ENCODE data around the gene LRIG3.
"Not testable (repeated sequence)": the region's sequence is repeated elsewhere in the genome, so short reads cannot be mapped to it uniquely, and the experiment has no call there.

The LRIG3 gene

DNA sequence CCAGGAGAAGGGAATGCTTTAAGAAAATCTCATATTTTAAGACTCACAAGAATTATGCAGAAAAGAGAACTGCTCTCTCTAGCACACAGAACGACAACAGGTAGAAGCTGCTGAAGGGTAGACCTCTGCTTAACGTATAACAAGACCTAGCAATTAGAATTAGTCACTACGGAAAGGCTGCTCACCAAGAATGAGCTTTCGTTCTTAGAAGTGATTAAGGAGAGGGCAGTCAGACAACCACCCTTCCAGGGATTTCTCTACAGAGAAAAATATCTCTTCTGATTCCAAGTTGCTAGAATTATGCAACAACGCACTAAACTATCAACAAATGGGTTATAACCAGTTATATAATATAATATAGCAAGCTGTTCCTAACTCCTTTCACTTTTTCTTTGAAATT, 18.6 kb downstream of the LRIG3 start:
- no peak for DNase-seq

DNA sequence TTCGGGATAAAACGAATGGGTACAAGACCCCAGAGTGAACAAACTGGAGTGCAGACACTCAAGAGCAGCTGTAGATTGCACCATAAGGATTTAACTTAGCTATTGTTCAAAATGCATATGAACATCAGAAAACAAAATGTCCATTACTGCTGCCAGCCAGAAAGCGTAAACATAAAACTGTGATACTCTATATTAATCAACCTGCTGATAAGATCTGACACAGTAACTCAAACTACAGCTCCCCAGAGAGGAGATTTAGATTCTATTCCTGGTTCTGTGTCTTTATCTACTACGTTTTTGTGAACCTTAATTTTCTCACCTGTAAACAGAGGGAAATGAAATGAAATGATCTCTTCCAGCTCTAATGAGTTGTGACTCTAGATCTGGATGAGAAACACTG, 22.3 kb downstream of the LRIG3 start:
- no peak for DNase-seq

DNA sequence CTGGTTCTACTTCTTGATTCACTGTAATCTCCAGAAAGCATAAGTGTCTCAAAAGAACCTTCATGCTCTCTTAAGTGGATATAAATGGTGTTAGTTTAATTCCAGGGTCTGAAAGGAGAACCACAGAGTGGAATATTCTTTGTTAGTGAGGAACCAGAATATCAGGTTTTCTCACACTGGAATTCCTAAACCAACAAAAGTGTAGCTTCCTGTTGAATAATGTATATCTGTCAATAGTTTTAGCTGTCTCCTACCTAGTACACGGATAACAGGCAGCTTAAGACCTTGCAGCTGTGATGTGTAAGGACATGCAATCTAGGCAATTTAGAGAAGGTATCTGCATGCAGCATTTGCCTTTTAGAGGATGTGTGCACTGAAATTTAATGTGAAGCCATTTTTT, 24.0 kb downstream of the LRIG3 start:
- peak; percentile 48 for DNase-seq

DNA sequence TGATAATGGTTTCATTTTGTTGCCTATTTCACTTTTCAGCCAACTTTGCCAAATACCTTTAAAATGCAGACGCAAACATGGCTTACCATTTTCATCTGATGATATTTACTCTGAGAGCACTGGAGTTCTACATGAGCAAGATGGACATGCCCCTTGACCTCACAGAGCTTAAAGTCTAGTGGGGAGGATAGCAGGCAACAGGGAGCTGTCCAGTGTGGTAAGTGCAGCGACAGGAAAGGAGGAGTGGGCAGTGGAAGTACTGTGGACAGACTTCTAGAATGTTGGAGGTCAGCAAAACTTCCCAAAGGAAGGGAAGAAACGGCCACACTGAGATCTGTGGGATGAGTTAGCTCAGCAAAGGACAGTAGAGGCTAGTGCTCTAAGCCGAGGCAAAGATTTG, 25.3 kb downstream of the LRIG3 start:
- DNase-seq = no peak

- DNase-seq = no peak
These were observed 26.3 kb downstream of the LRIG3 start for GRCh38 chr12:58894040-58894439.

GRCh38 chr12:58893495-58893894, 26.8 kb downstream of the LRIG3 start:
- no peak for DNase-seq

GRCh38 chr12:58889557-58889956, 30.7 kb downstream of the LRIG3 start:
- DNase-seq = no peak

- peak; percentile 16 for DNase-seq
These were observed 32.0 kb downstream of the LRIG3 start for GRCh38 chr12:58888131-58888783.

DNA sequence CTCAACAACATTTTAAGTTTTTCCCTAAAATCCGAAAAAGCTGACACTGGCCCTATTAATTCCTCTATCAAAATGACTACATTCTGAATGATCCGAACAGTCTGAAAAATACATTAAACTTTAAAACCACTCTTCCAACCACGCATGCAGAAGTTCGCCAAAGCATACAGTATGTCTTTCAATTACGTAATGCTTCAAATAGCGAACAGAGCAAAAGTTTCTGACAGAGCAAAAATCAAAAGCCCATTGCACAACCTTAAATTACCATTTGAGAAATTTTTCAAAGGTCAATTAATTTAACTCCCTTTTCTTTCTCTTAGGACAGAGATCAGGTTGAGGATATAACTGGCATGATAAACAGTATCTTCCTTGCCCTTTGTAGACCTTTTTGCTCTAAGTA, 33.2 kb downstream of the LRIG3 start:
- DNase-seq = no peak

- no peak for DNase-seq
These were observed 33.8 kb downstream of the LRIG3 start for GRCh38 chr12:58886474-58886873.

DNA sequence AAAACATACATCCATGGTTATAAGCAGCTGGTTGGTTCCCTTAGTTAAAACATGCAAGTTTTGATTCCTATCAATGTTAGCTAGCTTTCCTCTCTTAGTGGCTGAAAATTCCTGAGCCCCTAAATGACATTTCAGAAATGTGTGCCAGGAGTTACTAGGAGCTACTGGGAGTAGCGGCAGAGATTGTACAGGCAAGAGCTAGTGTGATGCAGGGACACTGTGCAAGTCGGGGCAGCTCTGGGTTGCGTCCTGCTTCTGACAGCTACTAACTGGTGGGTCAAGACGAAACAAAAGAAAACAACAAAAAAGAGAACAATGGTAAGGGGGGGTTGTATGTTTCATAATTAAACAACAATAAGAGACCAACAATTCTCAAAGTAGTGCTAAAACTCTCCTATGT, 35.4 kb downstream of the LRIG3 start:
- no peak for DNase-seq

GRCh38 chr12:58883576-58884334, 36.5 kb downstream of the LRIG3 start:
- DNase-seq = no peak

DNA sequence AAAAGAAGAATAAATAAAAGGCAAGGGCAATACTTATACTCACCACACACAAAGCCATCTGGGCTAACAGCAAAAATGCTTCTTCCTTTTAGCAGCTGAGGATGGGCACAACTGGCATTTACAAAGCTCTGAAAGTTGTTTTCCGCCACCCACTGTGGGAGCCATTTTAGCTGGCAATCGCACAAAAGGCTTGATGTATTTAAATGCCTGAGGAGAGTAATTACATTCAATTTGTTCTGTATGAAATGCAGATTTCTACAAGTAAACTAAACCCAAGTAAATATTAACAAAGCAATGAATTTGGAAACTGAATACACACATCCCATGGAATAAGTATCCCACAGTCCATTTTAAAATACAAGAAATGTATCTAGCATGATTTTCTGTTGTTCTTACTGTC, 37.5 kb downstream of the LRIG3 start:
- peak; percentile 97 for DNase-seq

DNA sequence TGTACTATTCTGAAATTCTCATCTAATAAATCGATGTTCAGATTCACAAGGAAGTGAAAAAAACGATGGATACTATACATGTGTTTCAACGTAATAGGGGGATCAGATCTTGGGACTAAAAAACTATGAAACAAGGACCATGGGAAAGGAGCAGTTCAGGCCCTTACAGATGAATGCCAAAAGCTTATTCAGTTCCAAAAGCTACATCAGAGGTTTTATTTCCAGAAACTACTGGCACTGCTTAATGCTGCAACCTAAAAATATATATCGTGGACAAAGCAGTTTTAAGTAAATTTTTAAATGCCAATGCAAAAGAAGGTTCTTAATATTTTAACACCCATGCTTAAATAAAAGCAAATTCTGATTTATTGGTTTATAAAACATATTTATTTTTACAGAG, 38.5 kb downstream of the LRIG3 start:
- no peak for DNase-seq

GRCh38 chr12:58880639-58881038, 39.7 kb downstream of the LRIG3 start:
- no peak for DNase-seq

DNA sequence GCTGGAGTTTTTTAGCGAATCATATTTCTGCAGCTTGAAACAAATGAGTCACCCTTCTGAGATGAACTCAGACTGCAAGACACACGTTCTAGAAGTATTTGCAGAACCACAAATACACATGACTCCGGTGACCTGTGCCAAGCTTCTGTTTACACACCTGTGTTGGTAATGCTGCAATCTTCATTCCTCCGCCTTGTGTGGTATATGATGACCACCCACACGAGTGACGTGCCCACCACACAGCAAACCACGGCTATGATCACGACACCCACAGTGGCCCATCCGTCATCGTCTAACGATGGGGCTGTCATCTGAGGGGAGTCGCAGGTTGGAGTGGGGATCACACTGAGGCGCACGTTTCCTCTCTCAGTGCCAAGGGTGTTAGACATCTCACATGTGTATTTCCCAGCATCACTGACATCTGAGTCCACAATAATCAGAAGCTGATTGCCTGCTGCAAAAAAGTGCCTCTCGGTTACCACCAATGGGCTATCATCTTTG, 43.0 kb downstream of the LRIG3 start:
- DNase-seq = peak; percentile 38

DNA sequence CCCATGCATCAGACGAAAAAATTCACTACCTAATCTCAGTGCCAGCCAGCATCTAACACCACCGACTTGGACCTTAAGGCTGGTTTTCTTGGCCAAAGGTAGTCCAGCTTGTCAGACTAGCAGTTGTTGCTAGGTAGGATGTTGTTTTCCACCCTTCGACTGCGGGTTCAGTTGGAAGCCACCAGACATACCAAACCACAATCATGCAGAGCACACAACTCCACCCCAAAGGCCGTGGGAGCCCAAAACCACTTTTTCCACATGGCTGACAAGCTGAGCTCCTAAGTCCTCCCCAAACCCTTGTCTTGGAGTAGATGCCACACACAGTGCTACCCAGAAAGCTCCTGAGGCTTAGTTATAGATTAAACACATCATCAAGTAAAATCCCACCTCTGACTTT, 46.8 kb downstream of the LRIG3 start:
- no peak for DNase-seq

DNA sequence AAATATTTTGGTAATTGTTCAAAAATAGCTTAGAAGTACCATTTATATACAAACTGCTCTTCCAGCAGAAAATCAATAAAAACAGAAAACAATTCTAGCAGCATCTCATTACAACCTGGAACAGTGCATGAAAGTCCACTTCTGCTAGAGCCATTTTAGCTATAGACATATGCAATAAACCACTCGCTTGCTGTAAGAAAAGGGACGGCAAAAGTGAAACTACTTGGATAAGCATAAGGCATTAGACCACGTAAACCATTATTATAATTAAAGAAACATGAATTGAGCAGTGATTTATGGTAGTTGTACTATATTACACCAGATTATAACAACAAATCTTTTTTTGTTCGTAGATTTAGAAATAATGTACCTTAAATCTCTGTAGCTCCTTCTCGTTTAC, 48.7 kb downstream of the LRIG3 start:
- DNase-seq = no peak

DNA sequence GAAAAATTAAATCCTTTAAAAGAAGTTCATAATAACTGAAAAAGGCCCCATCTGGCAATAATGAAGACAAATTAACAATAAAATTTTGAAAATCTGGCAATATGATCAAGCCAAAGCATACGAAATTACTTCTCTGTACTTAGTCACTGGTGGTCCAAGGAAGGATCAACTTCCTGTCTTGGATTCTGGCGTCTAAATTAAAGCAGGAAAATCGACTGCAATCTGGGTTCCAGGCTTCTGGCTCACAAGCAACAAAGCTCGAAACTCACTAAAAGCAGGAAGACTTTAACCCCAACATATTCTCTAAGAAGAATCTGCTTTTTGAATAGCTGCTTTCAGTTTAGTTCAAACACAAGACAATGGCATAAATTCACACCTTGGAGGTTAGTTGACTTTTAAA, 49.7 kb downstream of the LRIG3 start:
- no peak for DNase-seq

GRCh38 chr12:58860788-58861240, 59.5 kb downstream of the LRIG3 start:
- DNase-seq = no peak

GRCh38 chr12:58860056-58860787, 60.1 kb downstream of the LRIG3 start:
- no peak for DNase-seq

- DNase-seq = no peak
These were observed 62.3 kb downstream of the LRIG3 start for GRCh38 chr12:58858030-58858429.

- peak; percentile 27 for DNase-seq
These were observed 63.1 kb downstream of the LRIG3 start for GRCh38 chr12:58857206-58857605.

DNA sequence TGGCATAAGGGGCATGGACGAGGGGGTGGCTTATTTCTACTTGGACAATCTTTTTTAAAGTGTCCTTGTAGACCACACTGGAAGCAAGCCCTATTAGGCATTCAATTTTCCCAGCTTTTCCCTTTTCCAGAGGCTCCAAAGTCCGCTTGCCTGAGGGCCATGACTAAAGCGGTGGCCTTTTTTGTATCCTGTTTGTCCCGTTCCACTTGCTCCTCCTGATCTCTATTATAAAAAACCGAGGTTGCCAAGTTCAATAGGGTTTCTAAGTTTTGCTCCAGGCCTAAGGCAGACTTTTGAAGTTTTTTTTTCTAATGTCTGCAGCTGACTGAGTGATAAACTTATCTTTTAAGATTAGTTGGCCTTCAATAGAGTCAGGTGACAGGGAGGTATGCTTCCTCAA, 64.7 kb downstream of the LRIG3 start:
- not testable (repeated sequence) for DNase-seq

Data from NCI-H748 treated with DMSO at 0.1 percent for 48 hours (cell line).